GM18526 (cell line): Measurements from ENCODE around the gene LRRN2.

Source experiments
- POLR2A ChIP-seq: IDR thresholded peaks from 3 replicates; pipeline ENCODE4 v1.6.1; 2011; ENCODE audit not compliant: insufficient read length; ENCODE audit errors: extremely low read depth

The LRRN2 gene

DNA sequence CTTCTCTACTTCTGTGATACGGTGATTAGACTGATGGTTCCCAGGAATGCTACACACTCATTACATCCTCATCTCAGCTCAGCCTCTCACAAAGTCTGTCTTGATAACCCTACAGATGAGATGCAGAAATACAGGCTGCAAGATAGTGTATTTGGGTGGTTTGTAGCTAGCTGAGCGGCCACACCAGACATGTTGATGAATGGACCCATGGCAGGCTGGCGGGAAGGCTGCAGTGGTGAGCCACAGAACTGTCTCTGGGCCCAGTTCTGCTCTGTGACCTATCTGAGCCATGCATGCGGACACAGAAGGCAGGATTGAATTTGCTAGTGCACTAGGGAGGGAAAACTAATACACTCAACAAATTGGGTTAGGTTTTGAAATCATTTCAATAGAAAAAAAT, 71.9 kb downstream of the LRRN2 start:
- no peak for TF ChIP-seq POLR2A

DNA sequence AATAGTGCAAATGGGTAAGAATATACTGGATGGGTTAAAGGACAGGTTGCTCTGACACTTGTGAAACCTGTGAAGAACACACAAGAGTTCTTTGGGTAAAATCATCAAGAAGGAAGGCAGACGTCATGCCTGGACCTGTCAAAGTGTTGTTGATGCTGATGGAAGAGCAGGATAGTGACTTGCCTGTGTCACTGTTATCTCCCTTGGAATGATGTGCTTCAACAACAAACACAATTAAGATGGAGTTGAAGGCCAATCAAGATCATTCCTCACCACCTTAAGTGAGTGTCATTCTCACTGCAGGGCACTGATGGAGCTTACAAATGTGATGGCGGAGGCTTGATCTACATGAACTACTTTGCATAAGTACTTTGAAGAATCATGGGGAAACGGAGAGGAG, 73.2 kb downstream of the LRRN2 start:
- TF ChIP-seq POLR2A, result no peak

GRCh38 chr1:204611036-204611435, 74.5 kb downstream of the LRRN2 start:
- TF ChIP-seq POLR2A, result no peak

GRCh38 chr1:204607910-204608309, 77.6 kb downstream of the LRRN2 start:
- no peak for TF ChIP-seq POLR2A

- no peak for TF ChIP-seq POLR2A
These were observed 79.7 kb downstream of the LRRN2 start for GRCh38 chr1:204605791-204606190.

- no peak for TF ChIP-seq POLR2A
These were observed 82.5 kb downstream of the LRRN2 start for GRCh38 chr1:204602871-204603542.

- no peak for TF ChIP-seq POLR2A
These were observed 83.4 kb downstream of the LRRN2 start for GRCh38 chr1:204602111-204602579.

GRCh38 chr1:204600968-204601367, 84.6 kb downstream of the LRRN2 start:
- no peak for TF ChIP-seq POLR2A

- TF ChIP-seq POLR2A, result no peak
These were observed 85.3 kb downstream of the LRRN2 start for GRCh38 chr1:204600203-204600602.

GRCh38 chr1:204599596-204599995, 85.9 kb downstream of the LRRN2 start:
- TF ChIP-seq POLR2A, result no peak

- no peak for TF ChIP-seq POLR2A
These were observed 86.4 kb downstream of the LRRN2 start for GRCh38 chr1:204599098-204599497.

- TF ChIP-seq POLR2A, result no peak
These were observed 87.1 kb downstream of the LRRN2 start for GRCh38 chr1:204598319-204598969.

DNA sequence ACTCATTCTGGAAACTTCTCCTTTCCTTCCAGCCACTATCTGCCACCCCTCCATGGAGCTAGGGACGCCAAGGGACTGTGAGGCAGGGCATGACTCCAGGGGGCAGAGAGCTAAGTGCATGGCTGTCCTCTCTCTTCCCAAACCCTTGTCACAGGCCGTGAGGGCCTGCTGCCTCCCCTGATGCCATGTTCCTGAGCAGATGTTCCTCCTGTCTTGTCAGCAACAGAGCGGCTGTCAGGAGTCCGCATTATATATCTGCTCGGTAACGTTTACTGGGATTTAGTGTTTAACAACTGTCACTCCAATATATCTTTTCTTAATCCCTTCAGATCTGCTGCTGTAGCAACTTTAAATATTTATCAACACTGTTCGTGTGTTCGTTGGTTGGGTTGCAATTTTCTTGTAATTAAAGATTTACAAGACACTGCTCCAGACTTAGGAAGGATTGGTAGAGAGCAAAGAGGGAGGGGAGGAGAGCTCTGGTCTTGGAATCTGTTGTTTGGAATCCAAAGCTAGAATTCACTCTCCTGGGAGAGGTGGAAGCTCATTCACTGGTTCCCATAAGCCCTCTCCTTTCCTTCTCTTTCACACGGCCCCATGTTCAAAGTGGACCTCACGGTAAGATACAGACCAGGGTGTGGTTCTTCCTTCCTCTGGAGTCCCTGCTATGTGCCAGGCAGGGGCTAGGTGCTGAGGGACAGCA, 93.1 kb downstream of the LRRN2 start:
- TF ChIP-seq POLR2A, result no peak

GRCh38 chr1:204591473-204592090, 94.0 kb downstream of the LRRN2 start:
- no peak for TF ChIP-seq POLR2A

DNA sequence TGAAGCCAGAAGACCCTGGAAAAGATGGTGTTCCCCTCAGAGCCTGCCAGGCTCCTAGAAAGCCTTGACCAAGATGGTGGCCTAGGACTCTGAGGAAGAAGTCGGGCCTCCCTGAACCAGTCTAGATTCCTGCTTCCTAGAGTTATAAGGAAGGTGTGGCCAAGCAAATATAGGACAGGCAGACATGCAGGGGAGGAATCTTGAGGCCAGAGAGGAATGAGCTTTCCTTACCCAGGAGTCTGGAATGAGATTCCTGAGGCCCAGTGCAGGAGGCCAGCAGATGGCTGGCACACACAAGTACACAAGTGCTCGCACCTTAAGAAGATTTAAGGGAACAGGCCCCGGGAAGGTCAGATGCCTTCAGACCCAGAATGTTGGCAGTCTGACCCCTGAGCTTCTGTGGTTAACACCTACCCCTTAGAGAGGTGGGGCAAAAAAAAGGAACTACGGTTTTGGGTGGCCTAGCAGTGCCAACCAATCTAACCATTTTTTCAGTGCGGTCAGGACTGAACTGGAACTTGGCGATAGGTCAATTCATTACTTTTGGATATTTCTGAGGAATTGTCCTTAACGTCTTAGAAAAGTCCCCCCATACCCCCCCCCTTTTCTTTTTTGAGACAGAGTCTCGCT, 96.0 kb downstream of the LRRN2 start:
- TF ChIP-seq POLR2A, result no peak

- TF ChIP-seq POLR2A, result no peak
These were observed 96.7 kb downstream of the LRRN2 start for GRCh38 chr1:204588826-204589225.

GRCh38 chr1:204587621-204588020, 97.9 kb downstream of the LRRN2 start:
- TF ChIP-seq POLR2A, result no peak
